GM19240 (cell line): ENCODE data around the gene ZNF330.
A peak's percentile ranks its signal among the peaks of the same experiment; 100 is the strongest.
"Not testable (repeated sequence)": the region's sequence is repeated elsewhere in the genome, so short reads cannot be mapped to it uniquely, and the experiment has no call there.

Source experiments
- DNase-seq: peaks from one replicate; pipeline ENCODE4 v3.0.0; 2011; ENCODE audit warnings: low spot score; ENCODE audit not compliant: insufficient read length

The ZNF330 gene

GRCh38 chr4:141220691-141221659 lies at the start of gene ZNF330:
ZNF330 (plus strand) TSS chr4:141220895; CDS start chr4:141222372, 1,477 bp downstream.
- peak; percentile 51 for DNase-seq

- no peak for DNase-seq
These were observed 46.2 kb upstream of the ZNF330 start for GRCh38 chr4:141174457-141174856.

GRCh38 chr4:141177171-141177570 lies 43.5 kb upstream of the ZNF330 start:
- no peak for DNase-seq

GRCh38 chr4:141179474-141180373 lies 41.0 kb upstream of the ZNF330 start:
- no peak for DNase-seq

- DNase-seq = no peak
These were observed 39.5 kb upstream of the ZNF330 start for GRCh38 chr4:141180991-141181761.

- DNase-seq = not testable (repeated sequence)
These were observed 37.2 kb upstream of the ZNF330 start for GRCh38 chr4:141183491-141183890.

GRCh38 chr4:141192564-141192963 lies 28.1 kb upstream of the ZNF330 start:
- DNase-seq = no peak

- no peak for DNase-seq
These were observed 27.1 kb upstream of the ZNF330 start for GRCh38 chr4:141193516-141194034.

- no peak for DNase-seq
These were observed 25.5 kb upstream of the ZNF330 start for GRCh38 chr4:141195095-141195707.

- no peak for DNase-seq
These were observed 24.3 kb upstream of the ZNF330 start for GRCh38 chr4:141196227-141196933.

- no peak for DNase-seq
These were observed 12.7 kb upstream of the ZNF330 start for GRCh38 chr4:141207961-141208360.

- DNase-seq = no peak
These were observed 10.5 kb upstream of the ZNF330 start for GRCh38 chr4:141210168-141210567.

GRCh38 chr4:141213550-141213991 lies 7.1 kb upstream of the ZNF330 start:
- DNase-seq = no peak

GRCh38 chr4:141215030-141215429 lies 5.7 kb upstream of the ZNF330 start:
- no peak for DNase-seq

GRCh38 chr4:141216002-141216761 lies 4.5 kb upstream of the ZNF330 start:
- DNase-seq = no peak

GRCh38 chr4:141220271-141220670 lies 424 bp upstream of the ZNF330 start:
- DNase-seq = no peak

GRCh38 chr4:141223418-141223817 lies 2.7 kb downstream of the ZNF330 start:
- no peak for DNase-seq

GRCh38 chr4:141227280-141227679 lies 6.6 kb downstream of the ZNF330 start:
- not testable (repeated sequence) for DNase-seq
